GM23338 (cell line): ENCODE measurements around the gene KCNA2. TPM values are rescaled to one million over a fixed set of nuclear protein-coding genes. Genes with fewer than 3 reads are reported as not detected.

Source experiments
- ATAC-seq: fragments of 200-7000 bp; cut with Tn5 transposase; 3 replicates; pipeline ENCODE4 v1.9.1; 2020
- DNase-seq: peaks from one replicate; pipeline ENCODE4 v3.0.0-alpha.2; 2015; ENCODE audit warnings: low spot score
- H2AFZ ChIP-seq: fragments of 200-600 bp; sonication (generic); 2 replicates; pipeline ENCODE4 v1.8.0; 2016; ENCODE audit warnings: antibody characterized with exemption, mild to moderate bottlenecking, moderate library complexity
- H3F3A ChIP-seq: fragments of 200-600 bp; sonication (generic); replicated peaks from 2 replicates; pipeline ENCODE4 v1.8.0; 2017; ENCODE audit warnings: antibody characterized with exemption, mixed run types, low read depth
- H3K27ac ChIP-seq: fragments of 200-600 bp; sonication (generic); 2 replicates; pipeline ENCODE4 v1.6.1; 2016; ENCODE audit warnings: low read depth
- H3K27me3 ChIP-seq: fragments of 200-600 bp; sonication (generic); 2 replicates; pipeline ENCODE4 v1.8.0; 2016; ENCODE audit warnings: mild to moderate bottlenecking, mixed run types, moderate library complexity; ENCODE audit not compliant: insufficient read depth
- H3K36me3 ChIP-seq: fragments of 200-600 bp; sonication (generic); 2 replicates; pipeline ENCODE4 v1.8.0; 2016; ENCODE audit warnings: mild to moderate bottlenecking; ENCODE audit not compliant: insufficient read depth
- H3K4me1 ChIP-seq: fragments of 200-600 bp; sonication (generic); 2 replicates; pipeline ENCODE4 v1.8.0; 2016; ENCODE audit warnings: mild to moderate bottlenecking, moderate library complexity; ENCODE audit not compliant: insufficient read depth
- H3K4me2 ChIP-seq: fragments of 200-600 bp; sonication (generic); 2 replicates; pipeline ENCODE4 v1.7.1; 2017; ENCODE audit warnings: mixed run types
- H3K4me3 ChIP-seq: fragments of 200-600 bp; sonication (generic); 2 replicates; pipeline ENCODE4 v1.6.1; 2016; ENCODE audit warnings: mixed run types
- H3K79me2 ChIP-seq: fragments of 200-600 bp; sonication (generic); replicated peaks from 2 replicates; pipeline ENCODE4 v1.8.0; 2017; ENCODE audit warnings: mild to moderate bottlenecking; ENCODE audit not compliant: insufficient read depth
- H3K9me2 ChIP-seq: fragments of 200-600 bp; sonication (generic); 2 replicates; pipeline ENCODE4 v1.8.0; 2017; ENCODE audit not compliant: insufficient read depth
- H4K20me1 ChIP-seq: fragments of 200-600 bp; sonication (generic); replicated peaks from 2 replicates; pipeline ENCODE4 v1.8.0; 2017; ENCODE audit warnings: mild to moderate bottlenecking; ENCODE audit not compliant: insufficient read depth
- H3K27ac Mint-ChIP-seq: 2 replicates; pipeline ENCODE4 v1.8.0; 2020; ENCODE audit warnings: inconsistent platforms, mild to moderate bottlenecking, moderate library complexity, mixed read lengths
- H3K27me3 Mint-ChIP-seq: 3 replicates; pipeline ENCODE4 v1.8.0; 2022; ENCODE audit warnings: low read depth, mild to moderate bottlenecking, moderate library complexity, mixed read lengths, inconsistent platforms; ENCODE audit not compliant: insufficient read depth, poor library complexity
- H3K36me3 Mint-ChIP-seq: 3 replicates; pipeline ENCODE4 v1.8.0; 2021; ENCODE audit warnings: low read depth, mild to moderate bottlenecking, inconsistent platforms, moderate library complexity, mixed read lengths
- H3K4me1 Mint-ChIP-seq: 3 replicates; pipeline ENCODE4 v1.8.0; 2020; ENCODE audit warnings: mild to moderate bottlenecking, inconsistent platforms, mixed read lengths
- H3K4me3 Mint-ChIP-seq: 3 replicates; pipeline ENCODE4 v1.8.0; 2021; ENCODE audit warnings: moderate library complexity, mild to moderate bottlenecking, inconsistent platforms, mixed read lengths
- H3K9me3 Mint-ChIP-seq: 3 replicates; pipeline ENCODE4 v1.8.0; 2020; ENCODE audit warnings: moderate library complexity, mild to moderate bottlenecking, inconsistent platforms, mixed read lengths
- CREB1 ChIP-seq: fragments of 250-450 bp; sonication (Bioruptor Pico); IDR thresholded peaks from 2 replicates; pipeline ENCODE4 v1.5.0; 2020; ENCODE audit warnings: low read depth, mild to moderate bottlenecking, moderate library complexity
- CTCF ChIP-seq, 2 experiments: fragments of 200-600 bp in 1 of 2; sonication (generic) in 1 of 2; conservative IDR thresholded peaks; 2 replicates each; pipeline versions ENCODE4 v1.5.1 to v1.6.1; 2016 to 2017; ENCODE audit warnings: antibody characterized with exemption in 2 of 2, low read depth in 2 of 2, mild to moderate bottlenecking in 2 of 2, moderate library complexity in 1 of 2
- EZH2 ChIP-seq: fragments of 200-600 bp; sonication (generic); IDR thresholded peaks from one replicate; pipeline ENCODE4 v1.8.0; 2017; ENCODE audit warnings: antibody characterized with exemption, mild to moderate bottlenecking, low read depth; ENCODE audit not compliant: unreplicated experiment
- EZH2phosphoT487 ChIP-seq: fragments of 200-600 bp; sonication (generic); IDR thresholded peaks from one replicate; pipeline ENCODE4 v1.8.1; 2018; ENCODE audit warnings: antibody characterized with exemption; ENCODE audit not compliant: unreplicated experiment
- JUNB ChIP-seq: IDR thresholded peaks from one replicate; pipeline ENCODE4 v1.6.1; 2016; ENCODE audit warnings: antibody characterized with exemption; ENCODE audit not compliant: unreplicated experiment
- NANOG ChIP-seq: IDR thresholded peaks from 2 replicates; pipeline ENCODE4 v1.6.1; 2016; ENCODE audit warnings: antibody characterized with exemption, borderline replicate concordance
- POLR2AphosphoS5 ChIP-seq: IDR thresholded peaks from 2 replicates; pipeline ENCODE4 v1.6.1; 2016; ENCODE audit warnings: antibody characterized with exemption, low read depth
- REST ChIP-seq: IDR thresholded peaks from one replicate; pipeline ENCODE4 v1.6.1; 2018; ENCODE audit warnings: antibody characterized with exemption; ENCODE audit not compliant: unreplicated experiment
- STAT1 ChIP-seq: IDR thresholded peaks from one replicate; pipeline ENCODE4 v1.6.1; 2016; ENCODE audit warnings: antibody characterized with exemption; ENCODE audit not compliant: unreplicated experiment
- ZNF114 ChIP-seq: fragments of 250-450 bp; sonication (Bioruptor Pico); IDR thresholded peaks from 2 replicates; pipeline ENCODE4 v1.5.0; 2020; ENCODE audit warnings: mild to moderate bottlenecking, moderate library complexity
- ZNF331 ChIP-seq: fragments of 250-450 bp; sonication (Bioruptor Pico); IDR thresholded peaks from 2 replicates; pipeline ENCODE4 v1.5.0; 2020; ENCODE audit warnings: low read depth, mild to moderate bottlenecking, moderate library complexity
- ZNF462 ChIP-seq: fragments of 250-450 bp; sonication (Bioruptor Pico); IDR thresholded peaks from 2 replicates; pipeline ENCODE4 v1.5.0; 2020; ENCODE audit warnings: mild to moderate bottlenecking, moderate library complexity
- polyA plus RNA-seq: library from polyadenylated mRNA; unstranded; fragments of >200 nt; fragmentation: Nextera tagmentation; extraction: Ambion mirVana; gene quantifications from 2 replicates; pipeline ENCODE4 v1.2.1, GENCODE V29; 2016
- total RNA-seq: library from RNA; depleted of rRNA; stranded (reverse); fragments of >200 nt; shearing (Covaris generic); gene quantifications from 2 replicates; pipeline ENCODE4 v1.2.3, GENCODE V29; 2014
- TF ChIP-seq, protein P1 (sequence below): IDR thresholded peaks from 2 replicates; pipeline ENCODE4 v1.6.1; 2016; ENCODE audit warnings: antibody characterized with exemption

KCNA2 gene
- total and polyA plus RNA-seq, 2 experiments from 2014 or later, result 0.11 to 1.5 TPM

DNA sequence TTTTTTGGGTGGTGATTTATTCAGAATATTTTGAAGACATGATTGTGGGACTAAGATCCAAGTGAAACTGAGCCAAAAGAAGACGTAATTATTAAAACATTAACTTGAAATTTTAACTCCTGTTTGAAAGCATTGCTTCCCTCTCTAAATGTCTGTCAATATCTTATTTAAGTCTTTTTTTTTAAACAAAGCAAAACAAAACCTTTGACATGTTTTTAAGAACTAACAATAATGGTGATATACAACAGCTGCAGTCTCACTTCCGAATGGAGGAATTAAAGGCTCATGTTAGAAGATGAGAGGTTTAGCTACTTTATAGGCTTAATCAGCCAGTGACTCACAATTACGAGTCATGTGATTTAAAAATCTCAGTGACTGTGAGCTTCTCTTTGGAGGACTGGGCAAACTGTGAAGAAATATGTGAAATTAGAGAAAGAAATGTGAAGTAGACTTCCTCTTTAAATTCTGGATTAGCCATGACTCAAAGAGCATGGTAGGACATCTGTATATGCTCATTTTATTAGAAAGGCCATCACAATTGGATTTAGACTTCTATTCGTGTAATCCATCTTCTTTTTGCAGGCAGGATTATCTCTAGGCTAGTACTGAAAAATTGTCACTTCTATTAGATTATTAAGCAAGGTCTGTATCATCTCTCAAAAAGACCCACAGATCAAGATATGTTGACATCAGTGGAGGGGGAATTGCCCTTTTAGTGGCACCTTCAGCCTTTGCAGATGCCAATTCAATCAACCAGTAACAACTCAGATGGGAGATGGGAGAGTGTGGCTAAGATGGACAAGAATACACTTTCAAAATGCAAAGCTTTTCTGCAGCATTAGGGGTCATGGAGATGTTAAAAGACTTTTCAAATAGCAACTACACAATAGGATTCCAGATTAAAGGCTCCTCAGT lies 39.9 kb upstream of the KCNA2 start:
- TF ChIP-seq ZNF114 (CRISPR knock-in tag) (no peak), EZH2 (no peak), ZNF462 (CRISPR knock-in tag) (no peak), EZH2phosphoT487 (no peak), ZNF331 (CRISPR knock-in tag) (no peak), CREB1 (CRISPR knock-in tag) (no peak), REST (no peak), NANOG (no peak), POLR2AphosphoS5 (no peak), STAT1 (no peak), JUNB (no peak), CTCF (conservative IDR thresholded peaks at IDR 0.05; ENCODE audit: low read depth in 2 of 2) (no peak)
- TF ChIP-seq, protein P1, sequence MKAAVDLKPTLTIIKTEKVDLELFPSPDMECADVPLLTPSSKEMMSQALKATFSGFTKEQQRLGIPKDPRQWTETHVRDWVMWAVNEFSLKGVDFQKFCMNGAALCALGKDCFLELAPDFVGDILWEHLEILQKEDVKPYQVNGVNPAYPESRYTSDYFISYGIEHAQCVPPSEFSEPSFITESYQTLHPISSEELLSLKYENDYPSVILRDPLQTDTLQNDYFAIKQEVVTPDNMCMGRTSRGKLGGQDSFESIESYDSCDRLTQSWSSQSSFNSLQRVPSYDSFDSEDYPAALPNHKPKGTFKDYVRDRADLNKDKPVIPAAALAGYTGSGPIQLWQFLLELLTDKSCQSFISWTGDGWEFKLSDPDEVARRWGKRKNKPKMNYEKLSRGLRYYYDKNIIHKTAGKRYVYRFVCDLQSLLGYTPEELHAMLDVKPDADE, result no peak
- no peaks in the 10 kb centered on the region for H3K79me2 ChIP-seq
- Mint-ChIP-seq H3K36me3 (no peaks in the 10 kb centered on the region), H3K27ac (no peak overlapping the region), H3K4me1 (no peaks in the 10 kb centered on the region), H3K9me3 (no peaks in the 10 kb centered on the region), H3K4me3 (no peak overlapping the region), H3K27me3 (peaks cover 2% of the 10 kb centered on the region)
- no peaks in the 10 kb centered on the region for H3K36me3 ChIP-seq
- DNase-seq, result no peak
- no peak overlapping the region for H2AFZ ChIP-seq
- no peak for ATAC-seq
- H3F3A ChIP-seq, result no peaks in the 10 kb centered on the region
- H3K27me3 ChIP-seq, result no peaks in the 10 kb centered on the region
- H3K27ac ChIP-seq, result no peak overlapping the region
- no peak overlapping the region for H3K4me2 ChIP-seq
- no peaks in the 10 kb centered on the region for H4K20me1 ChIP-seq
- no peaks in the 10 kb centered on the region for H3K9me2 ChIP-seq
- H3K4me3 ChIP-seq, result no peak overlapping the region
- H3K4me1 ChIP-seq, result no peaks in the 10 kb centered on the region
